ENCODE results near the gene GPR32. TPM values are rescaled to one million over a fixed set of nuclear protein-coding genes. Genes with fewer than 3 reads are reported as not detected.

Gene GPR32
- polyA plus RNA-seq, 3 donors: not detected

DNA sequence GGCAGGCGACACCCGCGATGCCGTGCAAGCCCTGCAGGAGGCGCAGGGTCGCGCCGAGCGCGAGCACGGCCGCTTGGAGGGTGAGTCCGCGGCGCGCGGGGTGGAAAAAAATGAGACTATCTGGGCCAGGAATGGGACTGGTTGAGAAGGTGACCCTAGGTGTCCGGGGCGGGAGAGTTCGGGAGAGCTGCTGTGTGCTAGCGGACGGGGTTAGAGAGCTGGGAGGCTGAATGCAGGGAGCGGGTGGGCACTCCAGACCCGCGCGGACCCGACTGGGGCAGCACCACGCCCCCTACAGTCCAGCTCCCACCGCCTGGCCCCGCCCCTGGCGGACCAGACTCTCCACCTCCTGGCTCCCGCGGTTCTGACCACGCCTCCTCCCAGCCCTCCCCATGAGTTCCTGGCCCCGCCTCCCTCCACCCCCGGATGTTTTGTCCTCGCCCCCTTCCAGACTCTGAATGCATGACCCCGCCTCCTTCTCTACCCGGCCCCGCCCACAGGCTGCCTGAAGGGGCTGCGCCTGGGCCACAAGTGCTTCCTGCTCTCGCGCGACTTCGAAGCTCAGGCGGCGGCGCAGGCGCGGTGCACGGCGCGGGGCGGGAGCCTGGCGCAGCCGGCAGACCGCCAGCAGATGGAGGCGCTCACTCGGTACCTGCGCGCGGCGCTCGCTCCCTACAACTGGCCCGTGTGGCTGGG is 45.6 kb upstream of the GPR32 start:
- Mint-ChIP-seq H3K27ac (peak overlapping the region; percentile 81 to 96 (median 93)), H3K36me3 (peaks cover 0 to 8% of the 10 kb centered on the region in 2 donors), H3K27me3 (ENCODE audit: low read depth in 3 of 3) (peaks cover 40 to 77% (median 72%) of the 10 kb centered on the region in 3 donors), H3K9me3 (peaks cover 0 to 30% (median 14%) of the 10 kb centered on the region in 7 donors), H3K4me1 (peaks cover 56% of the 10 kb centered on the region), H3K4me3 (peak overlapping the region; percentile 85 to 96)
- Histone ChIP-seq H3K36me3 (replicated peaks in 1 of 2; ENCODE audit: control insufficient read depth in 1 of 2, insufficient read depth in 2 of 2, low read length in 2 of 2) (no peaks in the 10 kb centered on the region), H4K20me1 (ENCODE audit: insufficient read depth, low read length) (no peaks in the 10 kb centered on the region), H3K4me3 (replicated peaks in 1 of 3; ENCODE audit: low read depth in 2 of 3, low read length in 3 of 3) (peak overlapping the region; percentile 51 to 78 (median 62)), H3K27me3 (ENCODE audit: control insufficient read depth in 2 of 2, insufficient read depth in 2 of 2, low read length in 2 of 2) (peaks cover 0 to 35% of the 10 kb centered on the region in 2 donors), H3K27ac (ENCODE audit: low read depth in 1 of 2, low read length in 2 of 2) (peak overlapping the region in 1 of 2 donors; percentile 68), H3K4me2 (replicated peaks; ENCODE audit: extremely low read depth, low read length, poor library complexity, severe bottlenecking) (peak overlapping the region; percentile 85), H3K4me1 (ENCODE audit: control insufficient read depth in 1 of 2, insufficient read depth in 2 of 2, low read length in 2 of 2) (peaks cover 37 to 54% of the 10 kb centered on the region in 2 donors), H3K9ac (ENCODE audit: insufficient read depth, low read length, poor library complexity, severe bottlenecking) (peak overlapping the region; percentile 54), H2AFZ (ENCODE audit: insufficient read depth, low read depth, low read length, poor library complexity, severe bottlenecking) (peak overlapping the region; percentile 83), H3K79me2 (ENCODE audit: insufficient read depth, low read length) (peaks cover 10% of the 10 kb centered on the region), H3K9me3 (replicated peaks in 1 of 2; ENCODE audit: control insufficient read depth in 1 of 2, insufficient read depth in 1 of 2, low read length in 2 of 2) (no peaks in the 10 kb centered on the region)
- intact Hi-C loops (cut with micrococcal nuclease): loop anchor here in 1 of 2 donors (5.0 kb wide), 1 partner anchor 58 kb away; no protein-coding TSS in a partner anchor
- under 1% methylated on average over 60 of the region's 65 CpGs for WGBS (ENCODE audit: insufficient coverage)
- TF ChIP-seq, protein P1, sequence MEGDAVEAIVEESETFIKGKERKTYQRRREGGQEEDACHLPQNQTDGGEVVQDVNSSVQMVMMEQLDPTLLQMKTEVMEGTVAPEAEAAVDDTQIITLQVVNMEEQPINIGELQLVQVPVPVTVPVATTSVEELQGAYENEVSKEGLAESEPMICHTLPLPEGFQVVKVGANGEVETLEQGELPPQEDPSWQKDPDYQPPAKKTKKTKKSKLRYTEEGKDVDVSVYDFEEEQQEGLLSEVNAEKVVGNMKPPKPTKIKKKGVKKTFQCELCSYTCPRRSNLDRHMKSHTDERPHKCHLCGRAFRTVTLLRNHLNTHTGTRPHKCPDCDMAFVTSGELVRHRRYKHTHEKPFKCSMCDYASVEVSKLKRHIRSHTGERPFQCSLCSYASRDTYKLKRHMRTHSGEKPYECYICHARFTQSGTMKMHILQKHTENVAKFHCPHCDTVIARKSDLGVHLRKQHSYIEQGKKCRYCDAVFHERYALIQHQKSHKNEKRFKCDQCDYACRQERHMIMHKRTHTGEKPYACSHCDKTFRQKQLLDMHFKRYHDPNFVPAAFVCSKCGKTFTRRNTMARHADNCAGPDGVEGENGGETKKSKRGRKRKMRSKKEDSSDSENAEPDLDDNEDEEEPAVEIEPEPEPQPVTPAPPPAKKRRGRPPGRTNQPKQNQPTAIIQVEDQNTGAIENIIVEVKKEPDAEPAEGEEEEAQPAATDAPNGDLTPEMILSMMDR (IDR thresholded peaks at IDR 0.05): peak; percentile 82
- DNase-seq: peak; percentile 91 to 96 (median 96)

GRCh38 chr19:50725218-50725910 is 44.9 kb upstream of the GPR32 start:
- peaks cover 57% of the 10 kb centered on the region for H3K4me1 Mint-ChIP-seq
- Histone ChIP-seq H3K9ac (ENCODE audit: insufficient read depth, low read length, poor library complexity, severe bottlenecking) (peak overlapping the region; percentile 54), H4K20me1 (ENCODE audit: insufficient read depth, low read length) (no peaks in the 10 kb centered on the region), H3K4me1 (ENCODE audit: control insufficient read depth in 1 of 2, insufficient read depth in 2 of 2, low read length in 2 of 2) (peaks cover 37 to 55% of the 10 kb centered on the region in 2 donors), H3K9me3 (replicated peaks in 1 of 2; ENCODE audit: control insufficient read depth in 1 of 2, insufficient read depth in 1 of 2, low read length in 2 of 2) (no peaks in the 10 kb centered on the region), H3K4me2 (replicated peaks; ENCODE audit: extremely low read depth, low read length, poor library complexity, severe bottlenecking) (peak overlapping the region; percentile 85), H2AFZ (ENCODE audit: insufficient read depth, low read depth, low read length, poor library complexity, severe bottlenecking) (peak overlapping the region; percentile 83), H3K79me2 (ENCODE audit: insufficient read depth, low read length) (peaks cover 10% of the 10 kb centered on the region), H3K36me3 (replicated peaks in 1 of 2; ENCODE audit: control insufficient read depth in 1 of 2, insufficient read depth in 2 of 2, low read length in 2 of 2) (no peaks in the 10 kb centered on the region), H3K4me3 (replicated peaks in 1 of 3; ENCODE audit: low read depth in 2 of 3, low read length in 3 of 3) (peak overlapping the region; percentile 51 to 78 (median 62)), H3K27me3 (ENCODE audit: control insufficient read depth in 2 of 2, insufficient read depth in 2 of 2, low read length in 2 of 2) (peaks cover 0 to 29% of the 10 kb centered on the region in 2 donors), H3K27ac (ENCODE audit: low read depth in 1 of 2, low read length in 2 of 2) (peak overlapping the region; percentile 27 to 68)
- H3K9me3 Mint-ChIP-seq: peaks cover 0 to 30% (median 14%) of the 10 kb centered on the region in 7 donors
- H3K4me3 Mint-ChIP-seq: peak overlapping the region; percentile 85 to 96
- no peak for DNase-seq
- TF ChIP-seq, protein P1 (IDR thresholded peaks at IDR 0.05): no peak
- peaks cover 36 to 71% (median 65%) of the 10 kb centered on the region in 3 donors for H3K27me3 Mint-ChIP-seq (ENCODE audit: low read depth in 3 of 3)
- H3K36me3 Mint-ChIP-seq: peaks cover 0 to 8% of the 10 kb centered on the region in 2 donors
- 7% methylated on average over 49 of the region's 52 CpGs for WGBS (ENCODE audit: insufficient coverage)
- intact Hi-C loops (cut with micrococcal nuclease): no loop called here
- peak overlapping the region in 6 of 7 donors; percentile 51 to 89 (median 72) for H3K27ac Mint-ChIP-seq

Data from CD14-positive monocyte (primary cell).